Loucy (cell line): ENCODE results near the gene C1QTNF3.

ENCODE experiments used
- H2AFZ ChIP-seq: fragments of 200-600 bp; sonication (generic); 2 replicates; pipeline ENCODE4 v1.6.0; 2016; ENCODE audit warnings: antibody characterized with exemption, mild to moderate bottlenecking, low read length, moderate library complexity
- H3F3A ChIP-seq: fragments of 200-600 bp; 2 replicates; pipeline ENCODE4 v1.6.0; 2016; ENCODE audit warnings: antibody characterized with exemption, low read depth, mild to moderate bottlenecking
- H3K27me3 ChIP-seq: fragments of 200-600 bp; sonication (generic); 2 replicates; pipeline ENCODE4 v1.6.1; 2014; ENCODE audit warnings: low read length, mild to moderate bottlenecking; ENCODE audit not compliant: insufficient read depth, poor library complexity, severe bottlenecking
- H3K36me3 ChIP-seq: fragments of 200-600 bp; sonication (generic); 2 replicates; pipeline ENCODE4 v1.6.1; 2016; ENCODE audit warnings: low read length; ENCODE audit not compliant: insufficient read depth
- H3K4me1 ChIP-seq: fragments of 200-600 bp; sonication (generic); 2 replicates; pipeline ENCODE4 v1.5.1; 2014; ENCODE audit warnings: low read length, mild to moderate bottlenecking; ENCODE audit not compliant: insufficient read depth, poor library complexity, severe bottlenecking
- H3K4me2 ChIP-seq: fragments of 200-600 bp; sonication (generic); 2 replicates; pipeline ENCODE4 v1.6.0; 2014; ENCODE audit warnings: antibody characterized with exemption, low read length, low read depth, mild to moderate bottlenecking; ENCODE audit not compliant: poor library complexity, severe bottlenecking
- H3K4me3 ChIP-seq: fragments of 200-600 bp; sonication (generic); 2 replicates; pipeline ENCODE4 v1.5.1; 2014; ENCODE audit warnings: low read length, mild to moderate bottlenecking, mixed read lengths; ENCODE audit not compliant: poor library complexity, severe bottlenecking
- H3K79me2 ChIP-seq: fragments of 200-600 bp; sonication (generic); 2 replicates; pipeline ENCODE4 v1.6.1; 2014; ENCODE audit warnings: low read length; ENCODE audit not compliant: insufficient read depth
- H3K9ac ChIP-seq: fragments of 200-600 bp; sonication (generic); 2 replicates; pipeline ENCODE4 v1.6.0; 2014; ENCODE audit warnings: mild to moderate bottlenecking, low read depth, low read length, moderate library complexity; ENCODE audit not compliant: poor library complexity, severe bottlenecking
- H3K9me2 ChIP-seq: fragments of 200-600 bp; sonication (generic); replicated peaks from 2 replicates; pipeline ENCODE4 v1.6.1; 2016; ENCODE audit warnings: low read depth, low read length, mixed read lengths
- H3K9me3 ChIP-seq: fragments of 200-600 bp; sonication (generic); 2 replicates; pipeline ENCODE4 v1.6.1; 2014; ENCODE audit warnings: mild to moderate bottlenecking, antibody characterized with exemption, low read length, low read depth; ENCODE audit not compliant: insufficient read depth
- H4K20me1 ChIP-seq: fragments of 200-600 bp; sonication (generic); 2 replicates; pipeline ENCODE4 v1.6.0; 2014; ENCODE audit warnings: antibody characterized with exemption, low read length, mild to moderate bottlenecking; ENCODE audit not compliant: insufficient read depth, poor library complexity, severe bottlenecking
- CTCF ChIP-seq: fragments of 200-600 bp; sonication (generic); conservative IDR thresholded peaks from 2 replicates; pipeline ENCODE4 v1.5.1; 2014; ENCODE audit warnings: mild to moderate bottlenecking, antibody characterized with exemption, low read length
- EZH2phosphoT487 ChIP-seq: fragments of 200-600 bp; IDR thresholded peaks from 2 replicates; pipeline ENCODE4 v1.6.1; 2018; ENCODE audit warnings: antibody characterized with exemption, mild to moderate bottlenecking, moderate library complexity, borderline replicate concordance

Gene C1QTNF3

GRCh38 chr5:34022121-34022705 lies 20.8 kb downstream of the C1QTNF3 start:
- H3K36me3 ChIP-seq, result peaks cover 48% of the 10 kb centered on the region; the same call in 1 of the 2 replicates
- no peak for TF ChIP-seq EZH2phosphoT487
- no peak for TF ChIP-seq CTCF
- no peaks in the 10 kb centered on the region for H3K27me3 ChIP-seq
- H3K79me2 ChIP-seq, result no peaks in the 10 kb centered on the region
- no peaks in the 10 kb centered on the region for H3K9me3 ChIP-seq
- H3K9me2 ChIP-seq, result no peaks in the 10 kb centered on the region
- peak overlapping the region; percentile 26 for H3K4me3 ChIP-seq
- peak overlapping the region; percentile 47 for H3K4me2 ChIP-seq
- peak overlapping the region; percentile 67 for H2AFZ ChIP-seq
- no peaks in the 10 kb centered on the region for H4K20me1 ChIP-seq
- no peaks in the 10 kb centered on the region for H3F3A ChIP-seq
- peaks cover 14% of the 10 kb centered on the region for H3K4me1 ChIP-seq
- H3K9ac ChIP-seq, result peak overlapping the region; percentile 47

- H3K4me2 ChIP-seq, result no peak overlapping the region
- no peaks in the 10 kb centered on the region for H3K27me3 ChIP-seq
- peak overlapping the region; percentile 47 for H3K9ac ChIP-seq
- H3K79me2 ChIP-seq, result no peaks in the 10 kb centered on the region
- H3K9me3 ChIP-seq, result no peaks in the 10 kb centered on the region
- H3K4me3 ChIP-seq, result no peak overlapping the region
- no peak for TF ChIP-seq CTCF
- TF ChIP-seq EZH2phosphoT487, result no peak
- H3K4me1 ChIP-seq, result peaks cover 14% of the 10 kb centered on the region
- no peaks in the 10 kb centered on the region for H3K9me2 ChIP-seq
- no peak overlapping the region for H2AFZ ChIP-seq
- H3K36me3 ChIP-seq, result peaks cover 44% of the 10 kb centered on the region; the same call in 1 of the 2 replicates
- H3F3A ChIP-seq, result no peaks in the 10 kb centered on the region
- H4K20me1 ChIP-seq, result no peaks in the 10 kb centered on the region
Observed at GRCh38 chr5:34021334-34021733, 21.7 kb downstream of the C1QTNF3 start.

- peaks cover 37% of the 10 kb centered on the region; the same call in 1 of the 2 replicates for H3K36me3 ChIP-seq
- no peaks in the 10 kb centered on the region for H3K9me3 ChIP-seq
- no peak overlapping the region for H3K4me2 ChIP-seq
- H2AFZ ChIP-seq, result no peak overlapping the region
- no peaks in the 10 kb centered on the region for H3K9me2 ChIP-seq
- peaks cover 14% of the 10 kb centered on the region for H3K4me1 ChIP-seq
- no peaks in the 10 kb centered on the region for H3K27me3 ChIP-seq
- H4K20me1 ChIP-seq, result no peaks in the 10 kb centered on the region
- H3F3A ChIP-seq, result no peaks in the 10 kb centered on the region
- no peak overlapping the region for H3K4me3 ChIP-seq
- H3K79me2 ChIP-seq, result no peaks in the 10 kb centered on the region
- TF ChIP-seq EZH2phosphoT487 (no peak), CTCF (no peak)
- H3K9ac ChIP-seq, result no peak overlapping the region
Observed at GRCh38 chr5:34020726-34021125, 22.3 kb downstream of the C1QTNF3 start.
